BE2C (cell line): Measurements from ENCODE around the gene B4GALT4.

Experiments
- DNase-seq: peaks from one replicate; pipeline ENCODE4 v3.0.0-alpha.2; 2020
- H3K27me3 ChIP-seq: fragments of 250-450 bp; sonication (Bioruptor Pico); 2 replicates; pipeline ENCODE4 v1.5.1; 2020; ENCODE audit warnings: mild to moderate bottlenecking
- H3K36me3 ChIP-seq: fragments of 250-450 bp; sonication (Bioruptor Pico); 2 replicates; pipeline ENCODE4 v1.5.1; 2020; ENCODE audit warnings: mild to moderate bottlenecking
- H3K4me1 ChIP-seq: fragments of 250-450 bp; sonication (Bioruptor Pico); 2 replicates; pipeline ENCODE4 v1.5.1; 2020
- H3K4me3 ChIP-seq: 2 replicates; pipeline ENCODE4 v1.5.1; 2011; ENCODE audit warnings: low read depth, low read length
- H3K9me3 ChIP-seq: fragments of 250-450 bp; sonication (Bioruptor Pico); 2 replicates; pipeline ENCODE4 v1.5.1; 2020
- CTCF ChIP-seq: IDR thresholded peaks from 2 replicates; pipeline ENCODE4 v1.5.1; 2012; ENCODE audit warnings: mild to moderate bottlenecking, low read depth, low read length

The B4GALT4 gene

DNA sequence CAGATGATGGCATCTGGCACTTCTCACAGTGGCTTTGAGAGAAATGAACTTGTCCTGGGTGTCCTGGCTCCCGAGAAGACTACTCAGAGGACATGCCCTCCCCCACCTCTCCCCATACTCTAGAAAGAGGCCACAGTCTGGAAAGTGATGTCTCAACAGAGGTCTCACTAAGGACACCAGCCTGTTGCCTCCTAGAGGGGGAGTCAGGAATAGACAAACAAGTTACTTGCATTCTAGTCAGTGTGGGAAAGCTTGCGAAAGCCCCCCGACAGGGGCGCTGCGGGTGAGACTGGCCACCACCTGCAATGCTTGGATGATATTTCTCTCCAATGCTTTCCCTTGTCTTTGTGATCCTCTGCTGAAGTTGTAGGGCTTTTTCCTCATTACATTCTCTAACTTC lies 17.2 kb downstream of the B4GALT4 start:
- DNase-seq, result no peak
- Histone ChIP-seq H3K36me3 (no peaks in the 10 kb centered on the region; the same call in 1 of the 2 replicates), H3K27me3 (no peaks in the 10 kb centered on the region), H3K4me1 (no peaks in the 10 kb centered on the region), H3K4me3 (no peak overlapping the region), H3K9me3 (no peaks in the 10 kb centered on the region)
- no peak for TF ChIP-seq CTCF

GRCh38 chr3:119222391-119222790 lies 18.3 kb downstream of the B4GALT4 start:
- TF ChIP-seq CTCF, result no peak
- H3K4me1 ChIP-seq, result no peaks in the 10 kb centered on the region
- H3K36me3 ChIP-seq, result no peaks in the 10 kb centered on the region; the same call in 1 of the 2 replicates

GRCh38 chr3:119221779-119222320 lies 18.8 kb downstream of the B4GALT4 start:
- no peak for TF ChIP-seq CTCF
- H3K4me1 ChIP-seq, result no peaks in the 10 kb centered on the region
- H3K27me3 ChIP-seq, result no peaks in the 10 kb centered on the region
- no peak overlapping the region for H3K4me3 ChIP-seq
- no peaks in the 10 kb centered on the region for H3K9me3 ChIP-seq
- no peak for DNase-seq
- no peaks in the 10 kb centered on the region; the same call in 1 of the 2 replicates for H3K36me3 ChIP-seq

More at GRCh38 chr3:119222391-119222790, 18.3 kb downstream of the B4GALT4 start:
- Histone ChIP-seq H3K4me3 (no peak overlapping the region), H3K27me3 (no peaks in the 10 kb centered on the region), H3K9me3 (no peaks in the 10 kb centered on the region)
- no peak for DNase-seq

GRCh38 chr3:119220970-119221667 lies 19.6 kb downstream of the B4GALT4 start:
- no peak overlapping the region for H3K4me3 ChIP-seq
- H3K36me3 ChIP-seq, result no peaks in the 10 kb centered on the region; the same call in 1 of the 2 replicates
- H3K27me3 ChIP-seq, result no peaks in the 10 kb centered on the region
- H3K9me3 ChIP-seq, result no peaks in the 10 kb centered on the region
- no peak for DNase-seq
- no peak for TF ChIP-seq CTCF
- no peaks in the 10 kb centered on the region for H3K4me1 ChIP-seq

DNA sequence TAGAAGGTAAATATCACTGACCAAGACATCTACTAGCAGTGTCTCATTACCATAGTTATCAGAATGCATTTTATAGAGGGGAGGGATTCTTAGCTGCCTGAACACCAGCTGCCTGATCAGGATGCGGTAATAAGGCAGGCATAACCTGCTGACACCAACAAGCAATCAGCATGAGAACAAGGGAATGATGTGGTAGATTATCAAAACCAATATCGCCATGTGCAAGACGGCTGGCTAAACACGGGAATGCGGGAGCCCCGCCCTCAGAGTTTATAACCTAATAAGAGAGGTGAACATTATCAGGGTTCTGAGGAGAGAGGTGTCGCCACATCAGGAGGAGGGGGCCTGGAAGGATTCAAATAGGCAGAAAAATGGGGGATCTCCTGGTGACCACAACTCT lies 20.5 kb downstream of the B4GALT4 start:
- Histone ChIP-seq H3K4me3 (no peak overlapping the region), H3K4me1 (no peaks in the 10 kb centered on the region), H3K27me3 (no peaks in the 10 kb centered on the region), H3K36me3 (peaks cover 3% of the 10 kb centered on the region; the same call in 1 of the 2 replicates), H3K9me3 (no peaks in the 10 kb centered on the region)
- DNase-seq, result no peak
- no peak for TF ChIP-seq CTCF

- no peaks in the 10 kb centered on the region for H3K27me3 ChIP-seq
- H3K9me3 ChIP-seq, result no peaks in the 10 kb centered on the region
- peaks cover 9% of the 10 kb centered on the region; the same call in 1 of the 2 replicates for H3K36me3 ChIP-seq
- no peak for DNase-seq
- no peak for TF ChIP-seq CTCF
- no peak overlapping the region for H3K4me3 ChIP-seq
- no peaks in the 10 kb centered on the region for H3K4me1 ChIP-seq
Observed at GRCh38 chr3:119219069-119219468, 21.6 kb downstream of the B4GALT4 start.
